CD4-positive, alpha-beta T cell (primary cell): ENCODE measurements around the gene KDM1B. TPM values are rescaled to one million over a fixed set of nuclear protein-coding genes. Genes with fewer than 3 reads are reported as not detected.
"Not testable (repeated sequence)": the region's sequence is repeated elsewhere in the genome, so short reads cannot be mapped to it uniquely, and the experiment has no call there.

ENCODE experiments used
- ATAC-seq: fragments of 200-7000 bp; cut with Tn5 transposase; one replicate; pipeline ENCODE4 v1.10.0; 2022; ENCODE audit warnings: mild to moderate bottlenecking; ENCODE audit not compliant: poor library complexity
- CTCF ChIA-PET: fragments of 350-600 bp; sonication (Branson Sonifier 250); formaldehyde crosslinking; loops from one replicate; lab custom pipeline; 2021; ENCODE audit warnings: antibody characterized with exemption, inconsistent platforms; lab: Charles Lee
- POLR2A ChIA-PET: fragments of 350-600 bp; sonication (Branson Sonifier 250); formaldehyde crosslinking; loops from one replicate; lab custom pipeline; 2021; ENCODE audit warnings: antibody characterized with exemption, inconsistent platforms; lab: Charles Lee
- DNase-seq, 14 experiments: peaks; one replicate each; pipeline ENCODE4 v3.0.0-alpha.2; 2013 to 2020; ENCODE audit warnings: mixed read lengths in 2 of 14
- H3K27ac ChIP-seq, 2 donors: one replicate each; pipeline versions ENCODE4 v1.5.1 to v1.7.0; 2013; ENCODE audit warnings: low read length in 2 of 2, low read depth in 1 of 2, mild to moderate bottlenecking in 1 of 2
- H3K27me3 ChIP-seq, 2 experiments: 1 replicate in 1 of 2; 2 replicates in 1 of 2; pipeline versions ENCODE4 v1.6.1 to v1.7.0; 2013; ENCODE audit warnings: low read length in 2 of 2, control low read depth in 1 of 2, mild to moderate bottlenecking in 1 of 2, moderate library complexity in 1 of 2; ENCODE audit not compliant: insufficient read depth in 2 of 2, control insufficient read depth in 1 of 2
- H3K36me3 ChIP-seq: one replicate; pipeline ENCODE4 v1.6.1; 2013; ENCODE audit warnings: low read length, control low read depth; ENCODE audit not compliant: insufficient read depth
- H3K4me1 ChIP-seq: one replicate; pipeline ENCODE4 v1.6.1; 2013; ENCODE audit warnings: low read length, control low read depth; ENCODE audit not compliant: insufficient read depth
- H3K4me3 ChIP-seq: one replicate; pipeline ENCODE4 v1.5.1; 2013; ENCODE audit warnings: mild to moderate bottlenecking, low read length, moderate library complexity
- H3K9me3 ChIP-seq, 2 experiments: 1 replicate in 1 of 2; 2 replicates in 1 of 2; pipeline versions ENCODE4 v1.6.1 to v1.7.0; 2013; ENCODE audit warnings: low read length in 2 of 2, mild to moderate bottlenecking in 2 of 2, control low read depth in 1 of 2, moderate library complexity in 1 of 2; ENCODE audit not compliant: control insufficient read depth in 1 of 2, insufficient read depth in 1 of 2
- H3K27ac Mint-ChIP-seq: one replicate; pipeline ENCODE4 v1.8.0; 2020; ENCODE audit warnings: mixed read lengths
- H3K27me3 Mint-ChIP-seq: one replicate; pipeline ENCODE4 v1.8.0; 2021; ENCODE audit warnings: mixed read lengths
- H3K36me3 Mint-ChIP-seq: one replicate; pipeline ENCODE4 v1.8.0; 2021; ENCODE audit warnings: low read depth, mixed read lengths
- H3K4me1 Mint-ChIP-seq: one replicate; pipeline ENCODE4 v1.8.0; 2021; ENCODE audit warnings: low read depth, mixed read lengths
- H3K4me3 Mint-ChIP-seq: one replicate; pipeline ENCODE4 v1.8.0; 2020; ENCODE audit warnings: mild to moderate bottlenecking, mixed read lengths
- H3K9me3 Mint-ChIP-seq: one replicate; pipeline ENCODE4 v1.8.0; 2020; ENCODE audit warnings: mixed read lengths
- CTCF ChIP-seq: fragments of 200-600 bp; IDR thresholded peaks from one replicate; pipeline ENCODE4 v1.8.0; 2022; ENCODE audit warnings: antibody characterized with exemption, mild to moderate bottlenecking
- intact Hi-C, 2 experiments: fragments of 100-400 bp; cut with DNase I in 1 of 2; cut with micrococcal nuclease in 1 of 2; formaldehyde crosslinking; loops; one replicate each; pipeline versions ENCODE4 v1.15.1 to v1.9.0; 2023 to 2025; cut with DNase I, micrococcal nuclease
- total RNA-seq, 174 experiments: library from RNA in 2 of 174; stranded (reverse) in 2 of 174; gene quantifications; one replicate each; pipeline ENCODE4 v1.2.3 and lab custom pipeline; 2021 to 2026

The KDM1B gene
- total RNA-seq, 2 experiments from 2014 or later: 4.4 to 6.0 TPM

DNA sequence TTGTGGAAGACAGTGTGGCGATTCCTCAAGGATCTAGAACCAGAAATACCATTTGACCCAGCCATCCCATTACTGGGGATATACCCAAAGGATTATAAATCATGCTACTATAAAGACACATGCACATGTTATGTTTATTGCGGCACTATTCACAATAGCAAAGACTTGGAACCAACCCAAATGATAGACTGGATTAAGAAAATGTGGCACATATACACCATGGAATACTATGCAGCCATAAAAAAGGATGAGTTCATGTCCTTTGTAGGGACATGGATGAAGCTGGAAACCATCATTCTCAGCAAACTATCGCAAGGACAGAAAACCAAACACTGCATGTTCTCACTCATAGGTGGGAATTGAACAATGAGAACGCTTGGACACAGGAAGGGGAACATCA lies 78.5 kb downstream of the KDM1B start:
- not testable (repeated sequence) for H3K4me3 ChIP-seq

GRCh38 chr6:18234564-18234963 lies 79.3 kb downstream of the KDM1B start:
- DNase-seq (no peak), ATAC-seq (no peak)
- CTCF ChIA-PET: interaction anchor here (0.9 kb wide), 1 partner anchor 34 kb away, joined by 3 read pairs; no protein-coding TSS in a partner anchor
- no peaks in the 10 kb centered on the region for H3K27me3 Mint-ChIP-seq
- Histone ChIP-seq H3K36me3 (peaks cover 45% of the 10 kb centered on the region), H3K27me3 (no peaks in the 10 kb centered on the region), H3K4me1 (no peaks in the 10 kb centered on the region), H3K27ac (no peak overlapping the region), H3K9me3 (no peaks in the 10 kb centered on the region), H3K4me3 (no peak overlapping the region)
- intact Hi-C loops: no loop called here
- H3K4me1 Mint-ChIP-seq: peaks cover 8% of the 10 kb centered on the region
- H3K27ac Mint-ChIP-seq: no peak overlapping the region
- peaks cover 17% of the 10 kb centered on the region for H3K9me3 Mint-ChIP-seq
- POLR2A ChIA-PET: no interaction called here
- no peak for TF ChIP-seq CTCF
- H3K4me3 Mint-ChIP-seq: no peak overlapping the region
- H3K36me3 Mint-ChIP-seq: peaks cover 99% of the 10 kb centered on the region

More for the DNA sequence above, 78.5 kb downstream of the KDM1B start:
- H3K27ac Mint-ChIP-seq, H3K4me1 ChIP-seq, H3K27me3 ChIP-seq, H3K27ac ChIP-seq, H3K9me3 ChIP-seq, H3K27me3 Mint-ChIP-seq, DNase-seq, intact Hi-C loops, H3K4me3 Mint-ChIP-seq, ATAC-seq, POLR2A ChIA-PET, CTCF ChIA-PET, H3K4me1 Mint-ChIP-seq: not testable (repeated sequence)
- peaks cover 46% of the 10 kb centered on the region for H3K36me3 ChIP-seq
- Mint-ChIP-seq H3K36me3 (peaks cover 99% of the 10 kb centered on the region), H3K9me3 (peaks cover 20% of the 10 kb centered on the region)

DNA sequence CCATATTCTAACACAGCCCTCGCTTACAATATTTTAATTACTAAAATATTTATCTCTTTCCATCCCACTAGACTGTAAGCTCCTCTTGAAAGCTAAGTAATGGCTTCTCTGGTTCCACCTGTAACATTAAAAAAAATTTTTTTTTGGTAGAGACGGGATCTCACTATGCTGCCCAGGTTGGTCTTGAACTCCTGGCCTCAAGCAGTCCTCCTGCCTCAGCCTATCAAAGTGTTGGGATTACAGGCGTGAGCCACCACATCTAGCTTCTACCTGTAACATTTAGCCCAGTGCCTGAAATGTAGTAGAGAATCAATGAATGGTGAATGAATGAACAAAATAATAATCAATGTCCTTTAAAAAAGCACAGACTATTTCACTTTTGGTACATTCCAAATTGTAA lies 80.3 kb downstream of the KDM1B start:
- Histone ChIP-seq H3K9me3 (no peaks in the 10 kb centered on the region), H3K4me1 (no peaks in the 10 kb centered on the region), H3K27me3 (no peaks in the 10 kb centered on the region), H3K4me3 (no peak overlapping the region), H3K36me3 (peaks cover 47% of the 10 kb centered on the region), H3K27ac (no peak overlapping the region)
- H3K9me3 Mint-ChIP-seq: peaks cover 15% of the 10 kb centered on the region
- peaks cover 93% of the 10 kb centered on the region for H3K36me3 Mint-ChIP-seq
- no peak overlapping the region for H3K4me3 Mint-ChIP-seq
- H3K27me3 Mint-ChIP-seq: no peaks in the 10 kb centered on the region
- POLR2A ChIA-PET: interaction anchor here (0.7 kb wide), 1 partner anchor 25 kb away, joined by 3 read pairs; no protein-coding TSS in a partner anchor
- DNase-seq (no peak), ATAC-seq (no peak)
- intact Hi-C loops: no loop called here
- peaks cover 8% of the 10 kb centered on the region for H3K4me1 Mint-ChIP-seq
- no peak overlapping the region for H3K27ac Mint-ChIP-seq
- CTCF ChIA-PET: interaction anchor here (0.9 kb wide), 1 partner anchor 35 kb away, joined by 3 read pairs; no protein-coding TSS in a partner anchor
- no peak for TF ChIP-seq CTCF

DNA sequence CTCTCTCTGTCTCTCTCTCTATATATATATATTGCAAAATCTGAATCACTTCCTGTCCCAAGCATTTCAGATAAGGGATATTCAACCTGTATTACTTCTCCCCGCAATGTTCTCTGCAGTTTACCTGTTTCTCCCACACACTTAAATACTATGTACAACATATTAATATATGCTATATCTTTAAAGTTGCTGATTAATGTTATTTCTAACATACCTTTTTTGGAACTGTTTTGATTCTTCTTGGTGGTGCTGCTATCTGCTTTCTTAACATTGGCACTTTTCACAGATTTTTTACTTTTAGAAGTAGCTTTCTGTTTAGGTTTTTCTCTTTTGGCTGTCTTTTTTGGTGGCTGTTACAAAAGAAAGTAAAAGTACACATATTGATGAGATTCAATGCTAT lies 81.9 kb downstream of the KDM1B start:
- Mint-ChIP-seq H3K4me3 (no peak overlapping the region), H3K9me3 (peaks cover 9% of the 10 kb centered on the region), H3K27ac (no peak overlapping the region), H3K4me1 (peaks cover 18% of the 10 kb centered on the region), H3K27me3 (no peaks in the 10 kb centered on the region), H3K36me3 (peaks cover 89% of the 10 kb centered on the region)
- DNase-seq (no peak), ATAC-seq (no peak)
- Histone ChIP-seq H3K27ac (no peak overlapping the region), H3K4me3 (no peak overlapping the region), H3K4me1 (peaks cover 4% of the 10 kb centered on the region), H3K9me3 (no peaks in the 10 kb centered on the region), H3K36me3 (peaks cover 44% of the 10 kb centered on the region), H3K27me3 (no peaks in the 10 kb centered on the region)
- no peak for TF ChIP-seq CTCF
- intact Hi-C loops: no loop called here
- CTCF ChIA-PET: no interaction called here
- POLR2A ChIA-PET: no interaction called here
